ENCODE data around the gene PRKG2.

PRKG2 gene

GRCh38 chr4:81084029-81084428 is 131.0 kb downstream of the PRKG2 start:
- Histone ChIP-seq H3K27me3 (ENCODE audit: control insufficient read depth, insufficient read depth, low read length) (no peaks in the 10 kb centered on the region), H3K4me3 (ENCODE audit: low read length) (no peak overlapping the region), H3K4me1 (ENCODE audit: control insufficient read depth, low read depth, low read length) (no peaks in the 10 kb centered on the region), H3K36me3 (ENCODE audit: control insufficient read depth, low read depth, low read length) (no peaks in the 10 kb centered on the region), H3K9ac (ENCODE audit: low read length) (no peak overlapping the region), H3K27ac (ENCODE audit: low read length) (no peak overlapping the region), H3K9me3 (ENCODE audit: control insufficient read depth, low read depth, low read length) (no peaks in the 10 kb centered on the region)

GRCh38 chr4:81081156-81081555 is 133.9 kb downstream of the PRKG2 start:
- Histone ChIP-seq H3K27ac (ENCODE audit: low read length) (no peak overlapping the region), H3K36me3 (ENCODE audit: control insufficient read depth, low read depth, low read length) (no peaks in the 10 kb centered on the region), H3K4me1 (ENCODE audit: control insufficient read depth, low read depth, low read length) (no peaks in the 10 kb centered on the region), H3K4me3 (ENCODE audit: low read length) (no peak overlapping the region), H3K27me3 (ENCODE audit: control insufficient read depth, insufficient read depth, low read length) (no peaks in the 10 kb centered on the region), H3K9me3 (ENCODE audit: control insufficient read depth, low read depth, low read length) (no peaks in the 10 kb centered on the region), H3K9ac (ENCODE audit: low read length) (no peak overlapping the region)

GRCh38 chr4:81071013-81071412 is 144.0 kb downstream of the PRKG2 start:
- Histone ChIP-seq H3K27ac (ENCODE audit: low read length) (no peak overlapping the region), H3K4me3 (ENCODE audit: low read length) (no peak overlapping the region), H3K9me3 (ENCODE audit: control insufficient read depth, low read depth, low read length) (no peaks in the 10 kb centered on the region), H3K4me1 (ENCODE audit: control insufficient read depth, low read depth, low read length) (no peaks in the 10 kb centered on the region), H3K36me3 (ENCODE audit: control insufficient read depth, low read depth, low read length) (no peaks in the 10 kb centered on the region), H3K9ac (ENCODE audit: low read length) (no peak overlapping the region), H3K27me3 (ENCODE audit: control insufficient read depth, insufficient read depth, low read length) (no peaks in the 10 kb centered on the region)

GRCh38 chr4:81069706-81070331 is 145.2 kb downstream of the PRKG2 start:
- H3K27me3 ChIP-seq (ENCODE audit: control insufficient read depth, insufficient read depth, low read length) = no peaks in the 10 kb centered on the region
- no peak overlapping the region for H3K27ac ChIP-seq (ENCODE audit: low read length)
- H3K36me3 ChIP-seq (ENCODE audit: control insufficient read depth, low read depth, low read length) = no peaks in the 10 kb centered on the region
- H3K9ac ChIP-seq (ENCODE audit: low read length) = no peak overlapping the region
- no peaks in the 10 kb centered on the region for H3K9me3 ChIP-seq (ENCODE audit: control insufficient read depth, low read depth, low read length)
- no peaks in the 10 kb centered on the region for H3K4me1 ChIP-seq (ENCODE audit: control insufficient read depth, low read depth, low read length)
- no peak overlapping the region for H3K4me3 ChIP-seq (ENCODE audit: low read length)

- Histone ChIP-seq H3K4me3 (ENCODE audit: low read length) (no peak overlapping the region), H3K36me3 (ENCODE audit: control insufficient read depth, low read depth, low read length) (no peaks in the 10 kb centered on the region), H3K9me3 (ENCODE audit: control insufficient read depth, low read depth, low read length) (no peaks in the 10 kb centered on the region), H3K27me3 (ENCODE audit: control insufficient read depth, insufficient read depth, low read length) (no peaks in the 10 kb centered on the region), H3K27ac (ENCODE audit: low read length) (no peak overlapping the region), H3K9ac (ENCODE audit: low read length) (no peak overlapping the region), H3K4me1 (ENCODE audit: control insufficient read depth, low read depth, low read length) (no peaks in the 10 kb centered on the region)
Observed at GRCh38 chr4:81065446-81065845, 149.6 kb downstream of the PRKG2 start.

- Histone ChIP-seq H3K4me1 (ENCODE audit: control insufficient read depth, low read depth, low read length) (no peaks in the 10 kb centered on the region), H3K4me3 (ENCODE audit: low read length) (no peak overlapping the region), H3K9me3 (ENCODE audit: control insufficient read depth, low read depth, low read length) (no peaks in the 10 kb centered on the region), H3K36me3 (ENCODE audit: control insufficient read depth, low read depth, low read length) (no peaks in the 10 kb centered on the region), H3K9ac (ENCODE audit: low read length) (no peak overlapping the region), H3K27ac (ENCODE audit: low read length) (no peak overlapping the region), H3K27me3 (ENCODE audit: control insufficient read depth, insufficient read depth, low read length) (no peaks in the 10 kb centered on the region)
Observed at GRCh38 chr4:81062001-81062400, 153.0 kb downstream of the PRKG2 start.

- H3K4me3 ChIP-seq (ENCODE audit: low read length) = no peak overlapping the region
- H3K36me3 ChIP-seq (ENCODE audit: control insufficient read depth, low read depth, low read length) = no peaks in the 10 kb centered on the region
- no peaks in the 10 kb centered on the region for H3K4me1 ChIP-seq (ENCODE audit: control insufficient read depth, low read depth, low read length)
- H3K27ac ChIP-seq (ENCODE audit: low read length) = no peak overlapping the region
- H3K9me3 ChIP-seq (ENCODE audit: control insufficient read depth, low read depth, low read length) = no peaks in the 10 kb centered on the region
- H3K27me3 ChIP-seq (ENCODE audit: control insufficient read depth, insufficient read depth, low read length) = no peaks in the 10 kb centered on the region
- H3K9ac ChIP-seq (ENCODE audit: low read length) = no peak overlapping the region
Observed at GRCh38 chr4:81061344-81061730, 153.7 kb downstream of the PRKG2 start.

- H3K36me3 ChIP-seq (ENCODE audit: control insufficient read depth, low read depth, low read length) = no peaks in the 10 kb centered on the region
- H3K9me3 ChIP-seq (ENCODE audit: control insufficient read depth, low read depth, low read length) = no peaks in the 10 kb centered on the region
- H3K4me1 ChIP-seq (ENCODE audit: control insufficient read depth, low read depth, low read length) = no peaks in the 10 kb centered on the region
Observed at GRCh38 chr4:81060587-81061343, 154.3 kb downstream of the PRKG2 start.

GRCh38 chr4:81058621-81059020 is 156.4 kb downstream of the PRKG2 start:
- no peak overlapping the region for H3K4me3 ChIP-seq (ENCODE audit: low read length)
- H3K27ac ChIP-seq (ENCODE audit: low read length) = no peak overlapping the region
- no peaks in the 10 kb centered on the region for H3K4me1 ChIP-seq (ENCODE audit: control insufficient read depth, low read depth, low read length)
- no peaks in the 10 kb centered on the region for H3K9me3 ChIP-seq (ENCODE audit: control insufficient read depth, low read depth, low read length)
- H3K9ac ChIP-seq (ENCODE audit: low read length) = no peak overlapping the region
- no peaks in the 10 kb centered on the region for H3K27me3 ChIP-seq (ENCODE audit: control insufficient read depth, insufficient read depth, low read length)
- H3K36me3 ChIP-seq (ENCODE audit: control insufficient read depth, low read depth, low read length) = no peaks in the 10 kb centered on the region

More at GRCh38 chr4:81060587-81061343, 154.3 kb downstream of the PRKG2 start:
- Histone ChIP-seq H3K27ac (ENCODE audit: low read length) (no peak overlapping the region), H3K4me3 (ENCODE audit: low read length) (no peak overlapping the region), H3K9ac (ENCODE audit: low read length) (no peak overlapping the region), H3K27me3 (ENCODE audit: control insufficient read depth, insufficient read depth, low read length) (no peaks in the 10 kb centered on the region)

GRCh38 chr4:81052119-81053068 is 162.6 kb downstream of the PRKG2 start:
- H3K4me1 ChIP-seq (ENCODE audit: control insufficient read depth, low read depth, low read length) = peaks cover 5% of the 10 kb centered on the region
- H3K27ac ChIP-seq (ENCODE audit: low read length) = no peak overlapping the region
- no peaks in the 10 kb centered on the region for H3K27me3 ChIP-seq (ENCODE audit: control insufficient read depth, insufficient read depth, low read length)
- H3K4me3 ChIP-seq (ENCODE audit: low read length) = no peak overlapping the region
- H3K9me3 ChIP-seq (ENCODE audit: control insufficient read depth, low read depth, low read length) = no peaks in the 10 kb centered on the region
- H3K9ac ChIP-seq (ENCODE audit: low read length) = no peak overlapping the region
- no peaks in the 10 kb centered on the region for H3K36me3 ChIP-seq (ENCODE audit: control insufficient read depth, low read depth, low read length)

- H3K27me3 ChIP-seq (ENCODE audit: control insufficient read depth, insufficient read depth, low read length) = no peaks in the 10 kb centered on the region
- no peak overlapping the region for H3K9ac ChIP-seq (ENCODE audit: low read length)
- H3K9me3 ChIP-seq (ENCODE audit: control insufficient read depth, low read depth, low read length) = no peaks in the 10 kb centered on the region
- H3K36me3 ChIP-seq (ENCODE audit: control insufficient read depth, low read depth, low read length) = no peaks in the 10 kb centered on the region
- peaks cover 5% of the 10 kb centered on the region for H3K4me1 ChIP-seq (ENCODE audit: control insufficient read depth, low read depth, low read length)
- no peak overlapping the region for H3K4me3 ChIP-seq (ENCODE audit: low read length)
- no peak overlapping the region for H3K27ac ChIP-seq (ENCODE audit: low read length)
Observed at GRCh38 chr4:81049907-81050306, 165.1 kb downstream of the PRKG2 start.

All from iPS-18a (cell line).